ENCODE data around the gene LCLAT1.

GRCh38 chr2:30447149-30448045 is at the start of gene LCLAT1:
- TF ChIP-seq CTCF (conservative IDR thresholded peaks at IDR 0.05; ENCODE audit: low read length): no peak
- TF ChIP-seq EZH2phosphoT487 (IDR thresholded peaks at IDR 0.05; ENCODE audit: borderline replicate concordance): no peak

Measured in Loucy (cell line).